LHCN-M2 (cell line): ENCODE data around the gene SNX19. TPM values are rescaled to one million over a fixed set of nuclear protein-coding genes. Genes with fewer than 3 reads are reported as not detected.
"Not testable (repeated sequence)": the region's sequence is repeated elsewhere in the genome, so short reads cannot be mapped to it uniquely, and the experiment has no call there.

Experiments used
- DNase-seq: peaks from one replicate; pipeline ENCODE4 v3.0.0-alpha.2; 2012; ENCODE audit warnings: low read depth
- polyA plus RNA-seq: library from polyadenylated mRNA; unstranded; fragments of >200 nt; gene quantifications from one replicate; pipeline ENCODE4 v1.2.1, GENCODE V29; 2012; ENCODE audit warnings: missing spikeins
- total RNA-seq: library from RNA; depleted of rRNA; stranded (reverse); fragments of >200 nt; gene quantifications from 2 replicates; pipeline ENCODE4 v1.2.3, GENCODE V29; 2014; rRNA removed

The SNX19 gene, protein sequence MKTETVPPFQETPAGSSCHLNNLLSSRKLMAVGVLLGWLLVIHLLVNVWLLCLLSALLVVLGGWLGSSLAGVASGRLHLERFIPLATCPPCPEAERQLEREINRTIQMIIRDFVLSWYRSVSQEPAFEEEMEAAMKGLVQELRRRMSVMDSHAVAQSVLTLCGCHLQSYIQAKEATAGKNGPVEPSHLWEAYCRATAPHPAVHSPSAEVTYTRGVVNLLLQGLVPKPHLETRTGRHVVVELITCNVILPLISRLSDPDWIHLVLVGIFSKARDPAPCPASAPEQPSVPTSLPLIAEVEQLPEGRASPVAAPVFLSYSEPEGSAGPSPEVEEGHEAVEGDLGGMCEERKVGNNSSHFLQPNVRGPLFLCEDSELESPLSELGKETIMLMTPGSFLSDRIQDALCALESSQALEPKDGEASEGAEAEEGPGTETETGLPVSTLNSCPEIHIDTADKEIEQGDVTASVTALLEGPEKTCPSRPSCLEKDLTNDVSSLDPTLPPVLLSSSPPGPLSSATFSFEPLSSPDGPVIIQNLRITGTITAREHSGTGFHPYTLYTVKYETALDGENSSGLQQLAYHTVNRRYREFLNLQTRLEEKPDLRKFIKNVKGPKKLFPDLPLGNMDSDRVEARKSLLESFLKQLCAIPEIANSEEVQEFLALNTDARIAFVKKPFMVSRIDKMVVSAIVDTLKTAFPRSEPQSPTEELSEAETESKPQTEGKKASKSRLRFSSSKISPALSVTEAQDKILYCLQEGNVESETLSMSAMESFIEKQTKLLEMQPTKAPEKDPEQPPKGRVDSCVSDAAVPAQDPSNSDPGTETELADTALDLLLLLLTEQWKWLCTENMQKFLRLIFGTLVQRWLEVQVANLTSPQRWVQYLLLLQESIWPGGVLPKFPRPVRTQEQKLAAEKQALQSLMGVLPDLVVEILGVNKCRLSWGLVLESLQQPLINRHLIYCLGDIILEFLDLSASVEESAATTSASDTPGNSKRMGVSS
- total RNA-seq, result 98.4 and 126 TPM in 2 replicates
- polyA plus RNA-seq, result 34.3 TPM

DNA sequence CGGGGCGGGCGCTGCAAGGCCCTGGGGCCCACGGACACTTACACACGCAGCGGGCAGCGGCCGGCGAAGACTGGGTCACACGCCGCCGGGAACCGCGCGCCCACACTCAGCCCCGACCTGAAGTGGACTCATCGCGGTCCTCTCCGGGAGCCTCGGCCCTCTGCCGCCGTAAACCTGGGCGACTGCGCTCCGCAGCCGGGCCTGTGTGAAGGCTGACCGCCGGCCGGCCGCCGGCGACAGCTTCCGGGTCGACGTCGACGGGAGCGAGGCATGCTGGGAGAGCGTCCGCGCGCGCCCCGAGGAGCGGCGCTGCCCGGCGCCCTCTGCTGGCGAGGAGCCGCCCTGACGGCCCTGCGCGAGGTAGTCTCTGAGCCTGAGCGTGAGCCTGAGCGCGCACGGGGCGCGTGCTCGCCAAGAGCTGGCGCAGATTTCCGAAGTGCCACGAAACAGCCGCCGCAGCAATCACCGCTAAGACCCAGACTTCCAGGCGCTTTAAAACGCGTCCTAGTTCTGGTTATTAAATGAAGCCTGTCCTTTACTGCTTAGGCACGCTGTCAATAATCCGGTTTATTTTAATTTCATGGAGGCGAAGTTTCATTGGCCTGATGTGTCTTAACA, at the start of gene SNX19:
TSS of gene SNX19 (minus strand) at position 242 of the 618 bp plus-strand sequence. CDS start 540 bp downstream, outside the sequence.
- peak; percentile 87 for DNase-seq

DNA sequence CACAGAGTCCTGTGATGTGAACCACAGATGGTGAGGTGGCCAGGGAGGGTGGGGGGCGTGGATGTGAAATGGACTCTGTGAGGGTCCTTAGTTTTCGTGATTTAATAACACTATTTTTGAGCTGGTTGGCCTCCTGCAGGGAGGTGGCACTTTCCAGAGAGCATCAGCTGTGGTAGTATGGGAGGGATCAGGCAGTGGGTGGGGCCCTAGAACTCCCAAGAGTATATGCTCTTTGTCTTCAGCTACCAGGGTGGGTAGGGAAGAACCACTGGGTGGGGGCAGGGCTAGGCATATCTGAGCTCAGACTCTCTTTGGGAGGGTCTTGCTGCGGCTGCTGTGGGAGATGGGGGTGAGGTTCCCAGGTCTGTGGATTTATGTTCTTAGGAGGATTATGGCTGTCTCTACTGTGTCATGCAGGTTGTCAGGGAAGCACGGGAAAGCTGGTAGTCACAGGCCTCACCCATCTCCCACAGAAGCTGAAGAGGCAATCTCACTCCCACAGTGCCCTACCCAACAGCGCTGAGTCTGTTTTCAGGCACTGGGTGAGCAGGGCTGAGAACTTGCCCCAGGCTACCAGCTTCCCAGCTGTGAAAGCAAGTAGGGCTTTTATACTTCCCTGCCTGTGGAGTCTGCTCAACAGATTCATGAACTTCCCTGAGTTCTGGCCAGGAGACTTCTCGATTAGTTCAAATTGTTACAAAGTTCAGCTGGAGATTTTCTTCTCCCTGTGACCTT, 47.9 kb upstream of the SNX19 start:
- no peak for DNase-seq

DNA sequence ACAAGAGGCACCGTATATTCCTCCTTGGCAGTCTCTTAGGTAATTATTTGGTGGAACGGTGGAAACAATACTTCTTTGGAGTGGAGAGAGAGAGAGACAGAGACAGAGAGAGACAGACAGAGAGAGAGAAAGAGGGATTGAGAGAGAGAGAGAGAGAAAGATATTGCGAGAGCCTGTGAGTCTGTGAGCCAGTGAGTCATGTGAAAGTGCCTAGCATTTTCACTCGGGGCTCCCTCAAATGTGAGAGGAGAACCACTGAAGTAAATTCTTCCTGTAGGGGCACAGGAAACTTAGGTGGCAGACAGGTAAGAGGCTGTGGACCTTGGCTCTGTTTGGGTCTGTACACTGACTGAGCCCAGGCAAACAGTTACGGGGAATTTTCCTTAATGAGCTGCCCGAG, 31.6 kb upstream of the SNX19 start:
- DNase-seq, result no peak

DNA sequence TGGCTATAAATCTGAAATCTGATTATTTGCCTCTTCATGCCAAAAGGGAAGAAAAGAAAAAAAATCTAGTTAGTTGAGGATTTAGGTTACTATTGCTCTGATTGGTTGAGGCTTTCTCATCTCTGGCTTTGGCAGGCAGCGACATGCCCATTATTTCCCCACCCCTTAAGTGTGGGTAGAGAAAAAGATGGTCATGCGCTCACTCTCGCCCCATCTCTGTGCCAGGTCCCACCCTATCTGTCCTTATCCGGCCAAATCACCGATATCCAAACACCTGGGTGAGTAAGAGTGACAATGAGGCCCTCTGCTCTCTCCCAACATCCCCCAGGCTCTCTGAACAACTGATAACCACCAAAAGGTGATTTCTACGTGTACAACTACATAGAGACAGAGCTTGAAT, 31.2 kb upstream of the SNX19 start:
- no peak for DNase-seq

DNA sequence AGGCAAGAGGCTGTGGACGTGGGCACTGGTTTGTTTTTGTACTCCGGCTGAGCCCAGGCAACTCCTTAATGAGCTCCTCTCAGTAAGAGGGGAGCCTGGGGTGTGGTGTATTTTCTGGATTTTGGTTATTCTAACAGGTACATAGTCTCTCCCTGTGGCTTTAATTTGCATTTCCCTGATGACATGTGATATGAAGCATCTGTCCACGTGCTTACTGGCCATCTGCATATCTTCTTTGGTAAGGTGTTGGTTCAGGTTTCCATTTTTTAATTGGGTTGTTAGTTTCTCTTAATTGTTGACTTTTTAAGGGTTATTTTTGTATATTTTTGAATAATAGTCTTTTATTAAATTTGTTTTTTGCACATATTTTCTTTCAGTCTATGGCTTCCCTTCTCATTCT, 30.8 kb upstream of the SNX19 start:
- DNase-seq, result no peak

DNA sequence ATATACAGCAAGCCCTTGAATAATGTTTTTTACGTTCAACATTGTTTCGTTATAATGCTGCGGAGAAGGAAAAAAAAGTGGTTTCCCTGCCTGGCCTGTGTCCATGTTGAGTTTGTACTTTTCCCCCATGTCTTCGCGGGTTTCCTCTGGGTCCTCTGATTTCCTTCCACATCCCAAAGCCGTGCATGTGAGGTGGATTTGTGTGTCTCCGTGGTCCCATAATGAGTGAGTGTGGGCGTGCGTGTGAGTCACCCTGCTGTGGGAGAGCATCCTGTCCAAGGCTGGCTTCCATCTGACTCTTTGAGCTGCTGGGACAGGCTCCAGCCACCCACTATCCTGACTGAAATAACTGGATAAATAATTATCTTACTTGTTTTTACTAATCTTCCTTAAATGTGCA, 29.6 kb upstream of the SNX19 start:
- DNase-seq, result peak; percentile 77

DNA sequence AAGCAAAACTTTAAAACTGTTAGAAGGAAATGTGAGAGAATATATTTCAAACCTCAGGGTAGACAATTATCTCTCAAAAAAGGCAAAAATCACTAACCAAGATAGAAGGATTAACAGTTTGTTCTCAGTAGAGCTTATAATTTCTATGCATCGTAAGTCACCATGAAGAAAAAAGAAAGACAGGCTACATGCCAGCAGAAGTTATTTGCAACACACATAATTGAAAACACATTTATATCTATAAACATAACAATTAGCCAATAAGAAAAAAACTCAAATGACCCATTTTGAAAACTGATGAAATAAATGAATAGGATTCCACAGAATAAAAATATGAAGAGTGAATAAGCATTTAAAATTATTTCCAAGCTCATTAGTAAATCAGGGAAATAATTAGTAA, 24.4 kb upstream of the SNX19 start:
- no peak for DNase-seq

DNA sequence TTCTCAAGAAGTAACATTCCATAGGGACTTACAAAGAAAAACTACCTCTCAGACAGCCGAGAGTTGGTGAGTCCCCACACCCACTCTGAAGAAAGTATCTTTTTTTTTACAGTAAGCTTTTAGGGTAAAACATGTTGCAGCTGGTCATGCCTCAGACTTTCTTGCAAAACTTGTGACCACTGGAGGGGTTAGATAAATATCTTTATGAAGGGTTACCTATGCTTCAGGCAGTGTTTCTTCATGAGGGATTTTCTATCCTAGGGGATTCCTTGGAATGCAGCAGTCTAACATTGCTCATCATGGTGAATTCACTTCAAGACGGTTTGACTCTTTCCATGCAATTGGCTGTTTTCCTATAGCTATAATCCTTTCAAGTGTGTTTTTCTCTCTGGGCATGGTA, 20.8 kb upstream of the SNX19 start:
- no peak for DNase-seq

DNA sequence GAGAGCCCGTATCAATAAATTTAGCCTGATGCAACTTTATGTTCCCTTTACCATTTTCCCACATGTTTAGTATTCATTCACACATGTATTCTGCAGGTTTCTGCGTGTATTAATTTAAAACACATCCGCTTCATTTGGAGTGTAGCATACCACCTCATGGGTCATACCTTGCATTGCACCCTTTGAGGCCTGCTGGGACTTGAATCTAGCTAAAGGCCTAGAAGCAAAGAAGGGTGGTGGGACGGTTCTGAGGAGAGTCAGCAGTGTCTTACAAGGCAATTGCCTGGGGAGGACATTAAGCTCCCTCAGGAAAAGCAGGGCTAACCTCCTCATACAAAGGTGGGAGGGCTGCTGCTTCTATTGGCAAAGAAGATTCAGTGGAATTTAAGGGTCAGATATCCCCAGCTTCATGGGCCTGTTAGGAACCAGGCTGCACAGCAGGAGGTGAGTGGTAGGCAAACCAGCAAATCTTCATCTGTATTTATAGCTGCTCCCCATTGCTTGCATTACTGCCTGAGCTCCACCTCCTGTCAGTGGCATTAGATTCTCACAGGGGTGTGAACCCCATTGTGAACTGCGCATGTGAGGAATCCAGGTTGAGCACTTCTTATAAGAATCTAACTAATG, 15.9 kb upstream of the SNX19 start:
- no peak for DNase-seq

DNA sequence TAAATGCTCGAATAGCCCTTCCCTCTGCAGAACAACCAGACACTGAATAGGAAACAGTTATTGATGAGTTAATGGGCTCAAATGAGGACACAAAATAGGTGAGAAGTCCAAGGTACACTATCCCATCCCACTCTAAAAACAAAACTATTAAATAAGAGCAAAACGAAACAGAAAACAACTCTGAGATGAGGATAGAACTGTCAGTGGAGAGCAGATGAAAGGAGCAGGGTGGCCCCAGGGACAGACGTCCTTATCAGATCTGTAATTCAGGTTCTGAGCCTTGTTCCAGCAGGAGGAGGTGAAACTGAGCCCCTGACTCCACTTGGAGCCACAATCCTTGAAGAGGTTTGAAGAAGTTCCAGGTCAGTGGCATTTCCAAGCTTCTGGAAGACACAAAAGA, 8.5 kb upstream of the SNX19 start:
- no peak for DNase-seq

DNA sequence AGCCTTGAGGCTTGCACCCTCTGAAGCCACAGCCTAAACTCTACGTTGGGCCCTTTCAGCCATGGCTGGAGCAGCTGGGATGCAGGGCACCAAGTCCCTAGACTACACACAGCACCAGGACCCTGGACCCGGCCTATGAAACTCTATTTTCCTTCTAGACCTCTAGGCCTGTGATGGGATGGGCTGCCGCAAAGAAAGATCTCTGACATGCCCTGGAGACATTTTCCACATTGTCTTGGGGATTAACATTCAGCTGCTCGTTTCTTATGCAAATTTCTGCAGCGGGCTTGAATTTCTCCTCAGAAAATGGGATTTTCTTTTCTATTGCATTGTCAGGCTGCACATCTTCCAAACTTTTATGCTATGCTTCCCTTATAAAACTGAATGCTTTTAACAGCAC, 4.3 kb upstream of the SNX19 start:
- not testable (repeated sequence) for DNase-seq

DNA sequence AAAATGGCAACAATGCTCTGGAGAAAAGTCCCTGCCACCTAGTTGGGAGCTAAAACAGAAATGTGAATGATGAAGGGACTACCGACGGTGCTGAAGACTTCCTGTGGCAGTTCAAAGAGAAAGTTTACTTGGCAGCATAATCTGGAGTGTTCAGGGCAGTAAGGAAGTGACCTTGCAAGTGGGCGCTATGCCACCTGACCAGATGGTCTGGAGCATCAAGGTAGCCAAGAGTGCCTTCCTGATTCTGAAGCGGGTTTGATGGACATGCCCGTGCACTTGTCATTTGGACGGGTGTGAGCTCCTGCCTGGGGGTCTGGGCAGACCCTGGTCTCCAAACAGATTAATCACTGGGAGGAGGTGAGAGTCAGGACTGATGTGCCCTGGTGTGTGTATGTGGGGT, 1.8 kb upstream of the SNX19 start:
- no peak for DNase-seq

DNA sequence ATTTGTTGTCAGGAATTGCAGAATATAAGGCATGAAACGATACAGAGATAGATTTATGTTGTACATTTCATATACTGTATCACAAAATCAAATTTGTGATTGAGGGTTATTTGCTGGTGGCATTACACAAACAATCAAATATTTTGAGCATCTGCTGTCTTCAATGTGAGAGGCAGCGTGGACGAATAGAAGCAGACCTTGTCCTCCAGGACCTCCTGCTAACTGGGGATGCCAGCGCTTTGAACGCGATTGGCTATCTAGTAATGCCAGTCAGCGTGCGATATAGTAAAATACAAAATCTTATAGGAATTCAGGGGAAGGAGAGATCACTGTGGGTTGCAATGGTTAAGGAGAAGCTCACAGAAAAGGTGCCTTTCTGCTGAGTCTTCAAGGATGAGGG, 631 bp upstream of the SNX19 start:
- no peak for DNase-seq

DNA sequence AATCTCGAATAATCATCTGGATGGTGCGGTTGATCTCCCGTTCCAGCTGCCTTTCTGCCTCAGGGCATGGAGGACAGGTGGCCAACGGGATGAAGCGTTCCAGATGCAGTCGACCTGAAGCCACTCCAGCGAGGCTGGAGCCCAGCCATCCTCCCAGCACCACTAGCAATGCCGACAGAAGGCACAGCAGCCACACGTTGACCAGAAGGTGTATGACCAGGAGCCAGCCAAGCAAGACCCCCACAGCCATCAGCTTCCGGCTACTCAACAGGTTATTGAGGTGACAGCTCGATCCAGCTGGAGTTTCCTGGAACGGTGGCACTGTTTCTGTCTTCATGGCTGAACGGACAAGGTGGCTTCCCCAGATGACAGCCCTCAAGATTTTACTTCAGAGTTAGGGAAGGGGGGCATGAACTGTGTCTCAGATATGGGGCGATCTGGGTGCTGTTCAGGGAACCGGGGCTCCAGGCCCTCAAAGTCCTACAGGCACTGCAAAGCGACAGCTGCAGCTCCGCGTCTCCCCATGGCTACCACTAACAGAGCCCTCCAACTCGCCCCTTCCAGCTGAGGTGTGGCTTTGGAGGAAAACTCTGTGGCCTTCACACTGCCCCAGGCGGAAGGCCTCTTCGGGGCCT, 559 bp downstream of the SNX19 start:
- DNase-seq, result no peak

DNA sequence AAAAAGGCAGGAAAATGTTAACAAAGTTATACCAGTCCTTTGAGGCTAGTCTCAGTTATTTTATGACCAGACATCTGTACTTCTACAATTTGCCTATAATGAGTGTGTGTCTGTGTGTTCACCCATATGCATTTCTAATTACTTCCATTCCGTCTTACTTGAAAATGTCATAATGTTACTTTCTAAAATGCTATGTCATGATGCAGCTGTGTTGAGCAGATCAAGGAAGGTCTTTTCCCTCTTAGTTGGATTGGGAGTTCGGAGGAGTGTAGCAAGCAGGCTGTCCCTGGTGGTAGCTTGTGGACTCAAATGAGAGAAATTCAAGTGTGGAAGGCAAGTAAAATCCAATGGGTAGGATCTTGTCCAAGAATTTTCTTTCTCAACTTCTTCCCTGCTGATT, 3.0 kb downstream of the SNX19 start:
- no peak for DNase-seq

DNA sequence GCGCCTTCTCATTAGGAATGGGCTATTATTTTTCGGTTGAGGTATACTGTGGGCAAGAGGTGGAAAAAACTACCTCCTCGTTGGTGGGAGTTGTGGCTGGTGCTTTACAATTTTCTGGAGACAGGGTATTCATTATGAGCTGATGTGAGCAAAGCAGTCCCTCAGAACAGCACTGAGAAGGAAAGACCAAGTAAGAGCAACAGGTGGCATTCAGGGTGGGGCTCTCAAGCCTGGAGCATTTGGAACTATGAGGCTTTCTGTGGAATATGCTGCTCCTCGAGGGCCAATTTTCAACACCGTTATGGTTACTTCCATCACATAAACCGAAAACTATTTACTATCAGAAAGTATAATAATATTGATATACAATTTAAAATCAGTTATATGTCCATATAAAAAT, 3.7 kb downstream of the SNX19 start:
- DNase-seq, result no peak

DNA sequence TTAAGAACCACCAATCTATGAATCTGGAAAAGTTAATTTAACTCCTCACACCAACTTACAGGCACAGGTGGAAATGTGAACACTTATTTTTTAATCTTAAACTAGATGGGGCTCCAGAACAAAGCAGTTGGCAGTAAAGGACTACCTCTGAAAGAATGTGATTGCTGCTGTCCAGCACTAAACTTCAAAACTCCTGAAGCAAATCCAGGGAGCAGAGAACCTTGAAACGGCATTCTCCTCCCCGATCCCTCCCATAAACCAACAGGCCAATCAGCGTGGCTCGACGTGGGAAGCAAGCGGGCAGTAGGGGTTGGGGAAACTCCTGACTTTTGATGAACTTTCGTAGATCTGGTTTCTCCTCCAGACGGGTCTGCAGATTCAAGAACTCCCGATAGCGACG, 5.0 kb downstream of the SNX19 start:
- DNase-seq, result no peak

DNA sequence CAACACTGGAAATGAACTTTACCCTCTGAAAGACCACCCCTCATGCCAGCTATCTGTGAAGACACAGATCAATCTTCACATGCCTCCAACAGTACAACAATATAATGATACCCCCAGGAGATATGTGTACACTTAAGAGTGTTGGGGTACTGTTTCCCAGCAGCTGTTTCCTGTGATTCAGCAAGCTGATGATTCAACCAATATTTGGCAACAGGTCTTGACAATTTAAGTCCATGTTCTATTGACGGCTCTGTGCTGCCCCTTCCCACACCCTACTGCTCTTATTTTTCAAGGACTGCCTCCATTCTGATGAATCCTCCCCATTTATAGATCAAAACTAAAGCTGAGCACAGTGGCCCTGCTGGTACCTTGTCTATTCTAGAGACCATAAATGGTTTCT, 6.6 kb downstream of the SNX19 start:
- peak; percentile 94 for DNase-seq

DNA sequence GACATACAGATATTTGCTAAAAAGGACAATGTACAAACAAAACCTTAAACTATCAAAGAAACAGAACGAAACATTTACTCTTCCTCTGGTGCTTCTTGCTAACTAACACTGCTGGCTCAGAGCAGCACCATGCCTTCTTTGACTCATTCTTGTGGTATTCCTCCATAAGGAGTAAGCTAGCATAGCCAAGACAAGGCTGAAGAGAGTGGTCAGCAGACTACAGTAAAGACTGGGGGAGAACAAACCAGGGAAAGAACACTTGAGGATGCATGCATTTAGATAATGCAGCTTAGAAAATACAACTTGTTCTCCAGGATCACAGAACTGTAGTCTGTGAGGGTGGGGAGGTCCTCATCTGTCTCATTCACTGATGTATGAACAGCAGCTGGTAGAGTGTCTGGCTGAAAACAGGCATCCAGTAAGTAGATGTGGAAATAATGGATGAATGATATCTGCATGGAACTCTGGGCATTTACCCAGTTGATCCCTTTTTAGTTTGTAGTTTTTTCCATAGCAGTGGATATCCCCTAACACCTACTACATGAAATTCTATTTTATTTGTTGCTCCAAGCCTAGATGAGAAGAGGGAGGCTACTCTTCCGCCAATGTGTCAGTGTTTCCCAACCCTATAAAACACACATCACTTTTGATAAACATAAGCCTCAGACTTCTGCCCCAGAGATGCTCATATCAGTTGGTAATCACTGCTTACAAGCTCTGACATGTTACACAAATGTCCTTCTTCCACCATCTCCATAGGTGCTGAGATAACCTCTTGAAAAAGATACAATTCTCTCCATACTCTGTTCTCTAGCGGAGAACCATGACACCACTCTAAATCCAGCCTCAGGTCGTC, 7.3 kb downstream of the SNX19 start:
- DNase-seq, result peak; percentile 85
